WTC11 (cell line): Measurements from ENCODE around the gene CORIN. TPM values are rescaled to one million over a fixed set of nuclear protein-coding genes. Genes with fewer than 3 reads are reported as not detected.

Source experiments
- ATAC-seq: fragments of 200-7000 bp; cut with Tn5 transposase; 2 replicates; pipeline ENCODE4 v1.10.0; 2021; ENCODE audit warnings: mild to moderate bottlenecking, moderate library complexity
- CTCF ChIA-PET: fragments of 300-600 bp; sonication (Branson Sonifier 250); formaldehyde crosslinking; loops from one replicate; lab custom pipeline; 2021; ENCODE audit warnings: antibody characterized with exemption; lab: Charles Lee
- POLR2A ChIA-PET: fragments of 350-600 bp; sonication (Branson Sonifier 250); formaldehyde crosslinking; loops from one replicate; lab custom pipeline; 2021; ENCODE audit warnings: antibody characterized with exemption; lab: Charles Lee
- DNase-seq: peaks from one replicate; pipeline ENCODE4 v3.0.0; 2021; ENCODE audit warnings: low spot score
- H3K27ac Mint-ChIP-seq: 2 replicates; pipeline ENCODE4 v1.8.0; 2021; ENCODE audit warnings: mixed read lengths
- H3K27me3 Mint-ChIP-seq: 2 replicates; pipeline ENCODE4 v1.8.0; 2021; ENCODE audit warnings: low read depth, mild to moderate bottlenecking, moderate library complexity, mixed read lengths
- H3K36me3 Mint-ChIP-seq: 2 replicates; pipeline ENCODE4 v1.8.0; 2021; ENCODE audit warnings: mixed read lengths
- H3K4me1 Mint-ChIP-seq: 2 replicates; pipeline ENCODE4 v1.8.0; 2022; ENCODE audit warnings: mixed read lengths
- H3K4me3 Mint-ChIP-seq: 2 replicates; pipeline ENCODE4 v1.8.0; 2021; ENCODE audit warnings: mild to moderate bottlenecking, moderate library complexity, mixed read lengths
- H3K9me3 Mint-ChIP-seq: 2 replicates; pipeline ENCODE4 v1.8.0; 2021; ENCODE audit warnings: mixed read lengths
- ESRRA ChIP-seq: sonication (generic); formaldehyde crosslinking; IDR thresholded peaks from 2 replicates; pipeline ENCODE4 v1.8.1; 2022; ENCODE audit warnings: mild to moderate bottlenecking, missing genetic modification reagents, borderline replicate concordance
- JUN ChIP-seq: sonication (generic); formaldehyde crosslinking; IDR thresholded peaks from 2 replicates; pipeline ENCODE4 v1.8.0; 2023; ENCODE audit warnings: mild to moderate bottlenecking, missing genetic modification reagents
- NFYB ChIP-seq: sonication (generic); formaldehyde crosslinking; conservative IDR thresholded peaks from 2 replicates; pipeline ENCODE4 v1.8.0; 2022; ENCODE audit warnings: low read depth, missing genetic modification reagents
- PRRX2 ChIP-seq: fragments of 250-450 bp; sonication (Bioruptor Pico); IDR thresholded peaks from 2 replicates; pipeline ENCODE4 v1.8.0; 2021; ENCODE audit warnings: mild to moderate bottlenecking
- TEAD1 ChIP-seq: sonication (generic); formaldehyde crosslinking; IDR thresholded peaks from 2 replicates; pipeline ENCODE4 v1.8.0; 2022; ENCODE audit warnings: mild to moderate bottlenecking, missing genetic modification reagents
- TEAD4 ChIP-seq: sonication (generic); formaldehyde crosslinking; IDR thresholded peaks from 2 replicates; pipeline ENCODE4 v1.8.0; 2022; ENCODE audit warnings: mild to moderate bottlenecking, missing genetic modification reagents
- ZBTB21 ChIP-seq: sonication (generic); formaldehyde crosslinking; IDR thresholded peaks from 2 replicates; pipeline ENCODE4 v1.8.1; 2023; ENCODE audit warnings: mild to moderate bottlenecking, missing genetic modification reagents, borderline replicate concordance
- ZNF138 ChIP-seq: sonication (generic); formaldehyde crosslinking; conservative IDR thresholded peaks from 2 replicates; pipeline ENCODE4 v1.8.1; 2022; ENCODE audit warnings: mild to moderate bottlenecking, moderate library complexity, missing genetic modification reagents
- ZNF232 ChIP-seq: sonication (generic); formaldehyde crosslinking; IDR thresholded peaks from 2 replicates; pipeline ENCODE4 v1.8.0; 2022; ENCODE audit warnings: mild to moderate bottlenecking, missing genetic modification reagents
- ZNF317 ChIP-seq: sonication (generic); formaldehyde crosslinking; IDR thresholded peaks from 2 replicates; pipeline ENCODE4 v1.8.1; 2023; ENCODE audit warnings: low read depth, mild to moderate bottlenecking, moderate library complexity, missing genetic modification reagents, borderline replicate concordance
- total RNA-seq: library from RNA; stranded (reverse); gene quantifications from 3 replicates; pipeline ENCODE4 v1.2.3, GENCODE V29; 2021
- TF ChIP-seq, protein P1 (sequence below): sonication (generic); formaldehyde crosslinking; IDR thresholded peaks from 2 replicates; pipeline ENCODE4 v1.8.0; 2022; ENCODE audit warnings: missing genetic modification reagents
- TF ChIP-seq, protein P2 (sequence below): sonication (generic); formaldehyde crosslinking; IDR thresholded peaks from 2 replicates; pipeline ENCODE4 v1.8.0; 2023; ENCODE audit warnings: missing genetic modification reagents, mild to moderate bottlenecking, borderline replicate concordance
- TF ChIP-seq, protein P3 (sequence below): sonication (generic); formaldehyde crosslinking; IDR thresholded peaks from 2 replicates; pipeline ENCODE4 v1.8.0; 2023; ENCODE audit warnings: mild to moderate bottlenecking, missing genetic modification reagents

Gene CORIN
- total RNA-seq, 1 experiment from 2014 or later: 0.33 TPM

DNA sequence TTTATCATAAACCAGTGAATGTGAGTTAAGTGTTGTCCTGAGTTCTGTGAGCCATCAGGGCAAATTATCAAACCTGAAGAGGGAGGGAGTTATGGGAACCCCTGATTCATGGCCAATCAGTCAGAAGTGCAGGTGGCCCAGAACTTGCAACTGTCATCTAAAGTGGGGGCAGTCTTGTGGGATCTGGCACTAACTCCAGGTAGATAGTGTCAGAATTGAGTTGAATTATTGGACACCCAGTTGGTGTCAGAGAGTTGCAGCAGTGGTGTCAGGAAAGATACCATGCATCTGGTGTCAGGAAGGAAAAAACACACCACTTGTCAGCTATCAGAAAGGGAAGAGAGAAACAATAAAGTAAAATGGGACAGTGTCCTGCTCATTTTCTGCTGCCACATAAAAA is 8.4 kb downstream of the CORIN start:
- H3K9me3 Mint-ChIP-seq: peaks cover 15% of the 10 kb centered on the region
- POLR2A ChIA-PET: interaction anchor here (0.6 kb wide), 1 partner anchor 135 kb away, joined by 4 read pairs; no protein-coding TSS in a partner anchor
- TF ChIP-seq ZNF232 (CRISPR knock-in tag): no peak
- no peak for TF ChIP-seq ZNF138 (CRISPR knock-in tag)
- TF ChIP-seq, all 79 proteins: peak for 0
- no peak overlapping the region for H3K4me3 Mint-ChIP-seq
- CTCF ChIA-PET: no interaction called here
- peaks cover 9% of the 10 kb centered on the region; the same call in 1 of the 2 replicates for H3K36me3 Mint-ChIP-seq
- H3K27ac Mint-ChIP-seq: no peak overlapping the region
- peaks cover 1% of the 10 kb centered on the region; the same call in 1 of the 2 replicates for H3K4me1 Mint-ChIP-seq
- ATAC-seq (no peak), DNase-seq (no peak)
- no peaks in the 10 kb centered on the region; the same call in 1 of the 2 replicates for H3K27me3 Mint-ChIP-seq

DNA sequence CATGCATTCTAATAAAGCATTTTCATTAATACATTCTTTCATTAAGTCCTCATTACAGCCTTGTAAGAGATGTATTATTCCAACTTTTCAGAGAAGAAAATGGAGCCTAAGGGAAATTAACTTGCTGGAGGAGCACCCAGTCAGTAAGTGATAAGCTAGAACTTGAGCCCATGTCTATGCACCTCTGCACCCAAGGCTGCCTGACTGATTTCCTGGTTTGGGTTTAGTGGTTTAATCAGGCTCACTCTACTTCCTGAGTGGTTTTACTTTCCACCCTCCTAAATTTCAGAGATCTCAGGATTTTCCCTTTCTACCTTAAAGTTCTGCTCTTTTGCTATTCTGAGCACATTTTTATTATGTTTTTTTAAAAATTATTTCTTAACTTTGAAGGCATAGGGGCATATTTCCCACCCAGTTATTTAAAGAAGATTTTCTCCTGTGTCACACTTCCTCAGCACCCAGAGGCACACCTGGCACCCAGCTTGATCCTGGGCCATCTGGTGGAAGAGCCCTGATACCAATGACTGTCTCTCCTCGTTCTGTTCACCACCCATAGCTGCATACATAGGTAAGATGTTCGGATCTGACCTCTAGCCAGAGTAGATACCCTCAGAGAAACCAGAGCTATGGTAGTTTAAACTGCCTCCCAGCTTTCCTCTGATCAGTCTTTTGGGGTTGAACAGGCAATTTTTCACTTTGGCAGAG is 10.4 kb downstream of the CORIN start:
- CTCF ChIA-PET: interaction anchor here (1.5 to 2.7 kb wide), 2 partner anchors 9 to 12 kb away, joined by 4 to 14 read pairs; no protein-coding TSS in a partner anchor
- H3K4me1 Mint-ChIP-seq: peaks cover 3% of the 10 kb centered on the region; the same call in 1 of the 2 replicates
- no peak overlapping the region for H3K4me3 Mint-ChIP-seq
- POLR2A ChIA-PET: no interaction called here
- peaks cover 1% of the 10 kb centered on the region for H3K9me3 Mint-ChIP-seq
- no peak for ATAC-seq
- H3K27me3 Mint-ChIP-seq: no peaks in the 10 kb centered on the region; the same call in 1 of the 2 replicates
- no peak for DNase-seq
- peaks cover under 1% of the 10 kb centered on the region; the same call in 1 of the 2 replicates for H3K36me3 Mint-ChIP-seq
- TF ChIP-seq, protein P1, sequence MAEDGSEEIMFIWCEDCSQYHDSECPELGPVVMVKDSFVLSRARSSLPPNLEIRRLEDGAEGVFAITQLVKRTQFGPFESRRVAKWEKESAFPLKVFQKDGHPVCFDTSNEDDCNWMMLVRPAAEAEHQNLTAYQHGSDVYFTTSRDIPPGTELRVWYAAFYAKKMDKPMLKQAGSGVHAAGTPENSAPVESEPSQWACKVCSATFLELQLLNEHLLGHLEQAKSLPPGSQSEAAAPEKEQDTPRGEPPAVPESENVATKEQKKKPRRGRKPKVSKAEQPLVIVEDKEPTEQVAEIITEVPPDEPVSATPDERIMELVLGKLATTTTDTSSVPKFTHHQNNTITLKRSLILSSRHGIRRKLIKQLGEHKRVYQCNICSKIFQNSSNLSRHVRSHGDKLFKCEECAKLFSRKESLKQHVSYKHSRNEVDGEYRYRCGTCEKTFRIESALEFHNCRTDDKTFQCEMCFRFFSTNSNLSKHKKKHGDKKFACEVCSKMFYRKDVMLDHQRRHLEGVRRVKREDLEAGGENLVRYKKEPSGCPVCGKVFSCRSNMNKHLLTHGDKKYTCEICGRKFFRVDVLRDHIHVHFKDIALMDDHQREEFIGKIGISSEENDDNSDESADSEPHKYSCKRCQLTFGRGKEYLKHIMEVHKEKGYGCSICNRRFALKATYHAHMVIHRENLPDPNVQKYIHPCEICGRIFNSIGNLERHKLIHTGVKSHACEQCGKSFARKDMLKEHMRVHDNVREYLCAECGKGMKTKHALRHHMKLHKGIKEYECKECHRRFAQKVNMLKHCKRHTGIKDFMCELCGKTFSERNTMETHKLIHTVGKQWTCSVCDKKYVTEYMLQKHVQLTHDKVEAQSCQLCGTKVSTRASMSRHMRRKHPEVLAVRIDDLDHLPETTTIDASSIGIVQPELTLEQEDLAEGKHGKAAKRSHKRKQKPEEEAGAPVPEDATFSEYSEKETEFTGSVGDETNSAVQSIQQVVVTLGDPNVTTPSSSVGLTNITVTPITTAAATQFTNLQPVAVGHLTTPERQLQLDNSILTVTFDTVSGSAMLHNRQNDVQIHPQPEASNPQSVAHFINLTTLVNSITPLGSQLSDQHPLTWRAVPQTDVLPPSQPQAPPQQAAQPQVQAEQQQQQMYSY (CRISPR knock-in tag): no peak
- TF ChIP-seq, protein P2, sequence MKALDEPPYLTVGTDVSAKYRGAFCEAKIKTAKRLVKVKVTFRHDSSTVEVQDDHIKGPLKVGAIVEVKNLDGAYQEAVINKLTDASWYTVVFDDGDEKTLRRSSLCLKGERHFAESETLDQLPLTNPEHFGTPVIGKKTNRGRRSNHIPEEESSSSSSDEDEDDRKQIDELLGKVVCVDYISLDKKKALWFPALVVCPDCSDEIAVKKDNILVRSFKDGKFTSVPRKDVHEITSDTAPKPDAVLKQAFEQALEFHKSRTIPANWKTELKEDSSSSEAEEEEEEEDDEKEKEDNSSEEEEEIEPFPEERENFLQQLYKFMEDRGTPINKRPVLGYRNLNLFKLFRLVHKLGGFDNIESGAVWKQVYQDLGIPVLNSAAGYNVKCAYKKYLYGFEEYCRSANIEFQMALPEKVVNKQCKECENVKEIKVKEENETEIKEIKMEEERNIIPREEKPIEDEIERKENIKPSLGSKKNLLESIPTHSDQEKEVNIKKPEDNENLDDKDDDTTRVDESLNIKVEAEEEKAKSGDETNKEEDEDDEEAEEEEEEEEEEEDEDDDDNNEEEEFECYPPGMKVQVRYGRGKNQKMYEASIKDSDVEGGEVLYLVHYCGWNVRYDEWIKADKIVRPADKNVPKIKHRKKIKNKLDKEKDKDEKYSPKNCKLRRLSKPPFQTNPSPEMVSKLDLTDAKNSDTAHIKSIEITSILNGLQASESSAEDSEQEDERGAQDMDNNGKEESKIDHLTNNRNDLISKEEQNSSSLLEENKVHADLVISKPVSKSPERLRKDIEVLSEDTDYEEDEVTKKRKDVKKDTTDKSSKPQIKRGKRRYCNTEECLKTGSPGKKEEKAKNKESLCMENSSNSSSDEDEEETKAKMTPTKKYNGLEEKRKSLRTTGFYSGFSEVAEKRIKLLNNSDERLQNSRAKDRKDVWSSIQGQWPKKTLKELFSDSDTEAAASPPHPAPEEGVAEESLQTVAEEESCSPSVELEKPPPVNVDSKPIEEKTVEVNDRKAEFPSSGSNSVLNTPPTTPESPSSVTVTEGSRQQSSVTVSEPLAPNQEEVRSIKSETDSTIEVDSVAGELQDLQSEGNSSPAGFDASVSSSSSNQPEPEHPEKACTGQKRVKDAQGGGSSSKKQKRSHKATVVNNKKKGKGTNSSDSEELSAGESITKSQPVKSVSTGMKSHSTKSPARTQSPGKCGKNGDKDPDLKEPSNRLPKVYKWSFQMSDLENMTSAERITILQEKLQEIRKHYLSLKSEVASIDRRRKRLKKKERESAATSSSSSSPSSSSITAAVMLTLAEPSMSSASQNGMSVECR (CRISPR knock-in tag): no peak
- TF ChIP-seq JUN (CRISPR knock-in tag): no peak
- TF ChIP-seq NFYB: no peak
- no peak for TF ChIP-seq ZBTB21 (CRISPR knock-in tag)
- no peak for TF ChIP-seq ZNF317 (CRISPR knock-in tag)
- no peak for TF ChIP-seq ESRRA (CRISPR knock-in tag)
- no peak for TF ChIP-seq PRRX2
- no peak for TF ChIP-seq TEAD1 (CRISPR knock-in tag)
- TF ChIP-seq, protein P3, sequence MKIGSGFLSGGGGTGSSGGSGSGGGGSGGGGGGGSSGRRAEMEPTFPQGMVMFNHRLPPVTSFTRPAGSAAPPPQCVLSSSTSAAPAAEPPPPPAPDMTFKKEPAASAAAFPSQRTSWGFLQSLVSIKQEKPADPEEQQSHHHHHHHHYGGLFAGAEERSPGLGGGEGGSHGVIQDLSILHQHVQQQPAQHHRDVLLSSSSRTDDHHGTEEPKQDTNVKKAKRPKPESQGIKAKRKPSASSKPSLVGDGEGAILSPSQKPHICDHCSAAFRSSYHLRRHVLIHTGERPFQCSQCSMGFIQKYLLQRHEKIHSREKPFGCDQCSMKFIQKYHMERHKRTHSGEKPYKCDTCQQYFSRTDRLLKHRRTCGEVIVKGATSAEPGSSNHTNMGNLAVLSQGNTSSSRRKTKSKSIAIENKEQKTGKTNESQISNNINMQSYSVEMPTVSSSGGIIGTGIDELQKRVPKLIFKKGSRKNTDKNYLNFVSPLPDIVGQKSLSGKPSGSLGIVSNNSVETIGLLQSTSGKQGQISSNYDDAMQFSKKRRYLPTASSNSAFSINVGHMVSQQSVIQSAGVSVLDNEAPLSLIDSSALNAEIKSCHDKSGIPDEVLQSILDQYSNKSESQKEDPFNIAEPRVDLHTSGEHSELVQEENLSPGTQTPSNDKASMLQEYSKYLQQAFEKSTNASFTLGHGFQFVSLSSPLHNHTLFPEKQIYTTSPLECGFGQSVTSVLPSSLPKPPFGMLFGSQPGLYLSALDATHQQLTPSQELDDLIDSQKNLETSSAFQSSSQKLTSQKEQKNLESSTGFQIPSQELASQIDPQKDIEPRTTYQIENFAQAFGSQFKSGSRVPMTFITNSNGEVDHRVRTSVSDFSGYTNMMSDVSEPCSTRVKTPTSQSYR (CRISPR knock-in tag): no peak
- TF ChIP-seq TEAD4 (CRISPR knock-in tag): no peak
- H3K27ac Mint-ChIP-seq: no peak overlapping the region
